GDM1 (cell line): ENCODE data around the gene CABP1.

ENCODE experiments used
- DNase-seq: peaks from one replicate; lab custom pipeline; 2025; lab: John Stamatoyannopoulos, UW

The CABP1 gene

DNA sequence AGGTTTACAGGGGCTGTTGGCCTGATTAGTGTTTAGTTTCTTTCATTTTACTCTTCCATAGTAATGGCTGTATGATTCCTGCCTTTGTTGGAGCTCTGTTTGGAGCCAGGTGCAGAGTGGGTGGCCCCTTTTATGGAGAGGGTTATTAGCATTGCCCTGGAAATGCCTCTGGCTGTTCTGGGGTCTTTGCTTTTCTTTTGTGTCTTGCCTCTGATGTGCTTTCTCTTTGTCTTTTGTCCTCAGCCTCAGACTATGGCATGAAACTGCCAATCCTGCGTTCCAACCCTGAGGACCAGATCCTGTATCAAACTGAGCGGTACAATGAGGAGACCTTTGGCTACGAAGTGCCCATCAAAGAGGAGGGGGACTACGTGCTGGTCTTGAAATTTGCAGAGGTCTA is 53.4 kb downstream of the CABP1 start:
- DNase-seq, result no peak

DNA sequence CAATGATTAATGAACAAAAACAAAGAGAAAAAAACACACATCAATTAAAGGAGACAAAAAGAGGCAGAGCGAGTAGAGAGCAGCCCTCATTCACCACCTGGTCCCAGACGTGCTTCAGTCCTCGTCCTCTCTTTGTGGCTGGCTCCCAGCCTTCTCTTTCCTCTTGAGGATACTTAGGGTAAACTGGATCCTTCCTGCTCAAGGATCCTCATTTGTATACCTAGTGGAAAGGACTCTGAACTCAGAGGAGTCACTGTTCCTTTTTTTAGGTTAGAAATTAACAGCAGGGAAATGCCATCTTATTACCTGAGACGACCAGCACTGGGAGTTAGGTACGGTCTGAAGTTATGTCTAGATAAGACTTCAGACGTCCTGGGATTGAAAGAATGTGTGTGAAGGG is 56.2 kb downstream of the CABP1 start:
- DNase-seq, result no peak

- DNase-seq, result no peak
These were observed 56.9 kb downstream of the CABP1 start for GRCh38 chr12:120697344-120697743.

GRCh38 chr12:120698665-120699064 is 58.2 kb downstream of the CABP1 start:
- no peak for DNase-seq

GRCh38 chr12:120699553-120699952 is 59.1 kb downstream of the CABP1 start:
- no peak for DNase-seq

DNA sequence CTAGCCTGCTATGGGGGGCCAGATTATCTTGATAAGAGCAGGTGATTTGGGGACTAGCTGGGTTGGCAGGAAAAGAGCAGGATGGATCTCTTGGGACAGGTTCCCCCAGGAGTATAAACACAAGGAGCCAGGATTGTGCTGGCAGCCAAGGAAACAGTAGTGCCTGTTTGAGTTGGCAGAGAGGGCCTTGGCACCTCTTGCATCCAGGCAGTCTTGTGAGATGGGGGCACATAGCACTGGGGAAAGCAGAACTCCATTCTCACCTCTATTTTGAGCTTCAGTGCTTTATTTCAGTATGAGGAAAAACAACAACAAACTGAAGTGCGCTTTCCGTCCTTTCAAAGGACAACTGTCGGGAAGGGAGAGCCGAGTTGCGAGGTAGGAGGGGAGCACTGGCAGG is 60.5 kb downstream of the CABP1 start:
- DNase-seq, result no peak

GRCh38 chr12:120702637-120703036 is 62.2 kb downstream of the CABP1 start:
- no peak for DNase-seq

DNA sequence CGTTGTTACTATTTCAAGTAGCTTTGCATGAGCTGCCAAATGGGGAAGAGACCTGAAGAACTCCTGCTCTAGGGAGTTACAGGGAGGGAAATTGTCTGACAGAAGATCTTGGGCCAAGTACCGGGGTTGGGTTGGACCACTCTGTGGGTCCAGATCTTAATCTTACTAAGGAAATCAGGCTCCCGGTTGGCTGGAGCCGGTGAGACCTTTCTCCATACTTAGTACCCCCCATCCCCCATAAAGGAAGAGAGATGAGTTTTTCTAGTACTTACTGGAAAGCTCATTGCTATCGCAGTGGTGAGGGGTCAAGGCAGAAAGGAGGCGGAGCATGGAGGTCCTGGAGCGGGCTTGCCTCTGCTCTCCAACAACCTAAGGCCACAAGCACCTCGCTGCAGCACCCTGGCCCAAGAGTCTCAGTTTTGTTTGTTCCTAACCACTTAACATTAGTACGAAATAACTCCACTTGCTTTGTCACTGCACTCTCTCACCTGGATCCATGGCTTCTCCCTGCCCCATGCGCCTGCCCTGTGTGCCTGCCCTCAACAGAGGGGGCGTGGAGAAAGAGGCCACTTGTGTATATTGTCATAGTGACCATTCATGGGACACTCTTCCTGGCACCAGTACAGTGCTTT is 63.0 kb downstream of the CABP1 start:
- no peak for DNase-seq

DNA sequence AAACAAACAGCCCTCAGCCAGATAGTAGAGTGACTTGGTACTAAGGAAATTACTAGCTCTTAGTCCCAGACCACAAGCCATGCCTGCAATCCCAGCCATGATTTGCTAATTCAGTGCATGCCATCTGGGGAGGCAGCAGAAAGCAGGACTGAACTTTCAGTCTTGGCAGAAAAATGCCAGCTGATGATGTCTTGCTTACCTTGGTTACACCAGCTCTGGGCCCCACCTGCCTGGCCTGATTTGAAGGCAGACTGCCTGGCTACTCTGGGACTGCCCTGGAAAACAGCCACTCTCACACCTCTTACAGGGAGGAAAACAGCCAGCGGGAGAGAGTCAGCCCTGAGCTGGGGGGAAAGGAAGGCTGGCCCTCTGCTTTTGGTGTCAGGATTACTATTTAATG is 65.2 kb downstream of the CABP1 start:
- no peak for DNase-seq

- DNase-seq, result no peak
These were observed 65.6 kb downstream of the CABP1 start for GRCh38 chr12:120706029-120706428.

GRCh38 chr12:120708651-120709050 is 68.2 kb downstream of the CABP1 start:
- DNase-seq, result no peak

DNA sequence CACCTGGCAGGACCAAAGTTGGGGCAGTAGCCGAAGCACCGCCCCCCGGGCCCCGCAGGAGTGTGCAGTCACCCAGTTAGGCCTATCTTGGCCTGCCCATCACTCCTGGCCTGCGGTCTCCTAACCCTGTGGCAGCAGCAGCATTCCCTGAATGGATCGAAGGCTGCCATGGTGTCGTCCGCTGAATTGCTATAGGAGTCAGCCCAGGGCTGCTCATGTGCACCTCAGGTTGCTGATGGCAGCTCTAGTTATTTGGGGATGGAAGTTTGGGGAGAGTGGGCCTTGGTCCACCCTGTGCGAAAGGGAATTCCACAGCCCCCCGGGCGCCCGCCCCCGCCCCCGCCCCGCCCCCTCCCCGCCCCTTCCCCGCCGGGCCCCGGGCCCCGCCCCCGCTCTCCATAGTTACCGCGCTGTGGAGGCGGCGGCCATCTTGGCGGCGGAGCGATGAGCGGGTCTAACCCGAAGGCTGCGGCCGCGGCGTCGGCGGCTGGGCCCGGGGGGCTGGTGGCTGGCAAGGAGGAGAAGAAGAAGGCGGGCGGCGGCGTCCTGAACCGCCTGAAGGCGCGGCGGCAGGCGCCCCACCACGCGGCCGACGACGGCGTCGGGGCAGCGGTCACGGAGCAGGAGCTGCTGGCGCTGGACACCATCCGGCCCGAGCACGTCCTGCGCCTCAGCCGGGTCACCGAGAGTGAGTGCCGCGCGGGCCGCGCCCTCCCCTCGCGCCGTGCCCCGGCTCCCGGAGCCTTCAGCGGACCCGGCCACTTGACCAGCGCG is 69.8 kb downstream of the CABP1 start, which contains the start of gene UNC119B:
Gene UNC119B (plus strand): TSS at position 428 of the 774 bp plus-strand sequence. CDS start 17 bp downstream, at position 445.
- peak; percentile 33 for DNase-seq

DNA sequence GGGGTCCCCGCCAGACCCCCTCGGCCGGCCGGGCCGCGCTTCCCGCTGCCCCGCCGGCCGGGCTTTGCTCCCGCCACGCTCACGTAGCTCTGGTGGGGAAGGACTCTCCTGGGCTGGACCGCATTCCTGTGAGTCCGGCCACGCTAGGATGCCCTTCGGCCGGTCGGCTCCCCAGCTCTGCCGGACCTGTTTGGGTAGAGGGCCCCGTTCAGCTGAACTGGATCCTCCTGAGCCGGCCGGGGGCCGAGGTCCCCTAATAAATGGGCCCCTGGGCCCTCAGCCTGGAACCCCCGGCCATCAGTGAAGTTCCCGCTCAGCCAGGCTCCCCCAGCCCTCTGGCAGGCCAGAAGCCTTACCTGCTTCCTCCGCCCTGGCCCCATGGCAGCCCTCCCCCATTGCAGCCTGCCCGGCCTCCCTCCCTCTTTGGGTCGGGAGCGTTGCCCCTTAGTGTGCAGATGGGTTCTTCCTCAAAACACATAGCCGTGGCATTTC is 70.4 kb downstream of the CABP1 start:
- DNase-seq, result peak; percentile 1

DNA sequence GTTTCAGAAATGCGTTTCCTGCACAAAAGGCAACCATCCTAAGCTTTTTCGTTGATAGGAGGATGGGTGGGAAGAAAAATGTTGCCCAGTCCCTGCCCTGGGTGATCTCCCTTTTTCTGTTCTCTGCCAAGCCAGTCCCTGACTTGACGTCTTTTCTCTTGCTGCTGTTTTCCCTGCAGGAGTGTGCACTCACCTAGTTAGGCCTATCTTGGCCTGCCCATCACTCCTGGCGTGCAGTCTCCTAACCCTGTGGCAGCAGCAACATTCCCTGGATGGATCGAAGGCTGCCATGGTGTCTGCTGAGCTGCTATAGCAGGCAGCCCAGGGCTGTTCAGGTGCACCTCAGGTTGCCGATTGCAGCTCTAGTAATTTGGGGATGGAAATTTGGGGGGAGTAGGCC is 71.0 kb downstream of the CABP1 start:
- DNase-seq, result no peak

DNA sequence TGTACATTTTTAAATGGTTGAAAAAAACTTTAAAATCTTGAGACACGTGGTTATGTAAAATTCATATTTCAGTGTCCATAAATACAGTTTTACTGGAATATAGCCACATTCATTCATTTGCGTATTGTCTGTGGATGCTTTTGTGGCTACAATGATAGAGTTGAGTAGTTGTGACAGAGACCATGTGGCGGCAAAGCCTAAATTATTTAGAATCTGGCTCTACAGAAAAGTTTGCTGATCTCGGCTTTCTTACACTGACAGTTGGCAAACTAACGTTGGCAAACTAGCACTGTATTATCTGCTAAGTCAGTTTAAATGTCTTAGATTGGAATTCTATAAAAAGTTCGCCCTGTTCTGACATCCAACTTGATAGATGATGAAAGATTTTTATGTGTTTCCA is 72.2 kb downstream of the CABP1 start:
- DNase-seq, result no peak

DNA sequence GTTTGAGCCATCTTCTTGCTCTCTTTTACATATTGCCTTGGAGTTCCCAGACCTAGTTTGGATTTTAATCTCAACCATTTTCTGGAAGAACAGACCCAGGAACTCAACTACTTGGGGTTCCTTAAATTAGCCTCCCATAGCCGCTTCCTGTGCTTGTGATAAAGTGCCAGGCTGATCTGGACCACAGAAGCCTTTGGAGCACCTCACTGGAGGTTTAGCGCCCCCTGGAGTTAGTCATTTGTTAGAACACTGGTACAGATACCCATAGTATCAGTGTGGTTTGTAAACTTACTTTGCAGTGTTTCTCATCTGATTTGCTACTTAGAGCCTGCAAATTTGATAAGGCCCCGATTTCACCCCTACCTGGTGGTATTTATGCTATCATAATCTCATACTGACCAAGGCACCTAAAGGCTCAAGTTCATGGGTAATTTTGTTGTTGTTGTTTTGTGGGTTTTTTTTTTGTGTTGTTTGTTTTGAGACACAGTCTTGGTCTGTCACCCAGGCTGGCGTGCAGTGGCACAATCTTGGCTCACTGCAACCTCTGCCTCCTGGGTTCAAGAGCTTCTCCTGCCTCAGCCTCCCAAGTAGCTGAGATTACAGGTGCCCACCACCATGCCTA is 73.5 kb downstream of the CABP1 start:
- DNase-seq, result peak; percentile 64
